H9 (cell line): ENCODE measurements around the gene ZMAT5. TPM values are rescaled to one million over a fixed set of nuclear protein-coding genes. Genes with fewer than 3 reads are reported as not detected.

ENCODE experiments used
- DNase-seq: peaks from one replicate; pipeline ENCODE4 v3.0.0-alpha.2; 2017
- H2AFZ ChIP-seq: one replicate; pipeline ENCODE4 v1.6.1; 2013; ENCODE audit warnings: mild to moderate bottlenecking, low read length, control low read depth, moderate library complexity
- H2AK5ac ChIP-seq: 2 replicates; pipeline ENCODE4 v1.6.1; 2013; ENCODE audit warnings: low read length, control low read depth, mixed read lengths; ENCODE audit not compliant: insufficient read length
- H2BK120ac ChIP-seq: one replicate; pipeline ENCODE4 v1.6.1; 2013; ENCODE audit warnings: low read depth, mild to moderate bottlenecking, low read length, control low read depth, inconsistent platforms; ENCODE audit not compliant: poor library complexity, severe bottlenecking
- H2BK12ac ChIP-seq: 2 replicates; pipeline ENCODE4 v1.6.1; 2013; ENCODE audit warnings: low read length, control low read depth, mixed read lengths, low read depth; ENCODE audit not compliant: insufficient read length
- H2BK15ac ChIP-seq: 2 replicates; pipeline ENCODE4 v1.6.1; 2013; ENCODE audit warnings: low read depth, low read length, control low read depth
- H2BK20ac ChIP-seq: one replicate; pipeline ENCODE4 v1.6.1; 2013; ENCODE audit warnings: low read depth, mild to moderate bottlenecking, low read length, control low read depth, inconsistent platforms; ENCODE audit not compliant: poor library complexity, severe bottlenecking
- H2BK5ac ChIP-seq: 2 replicates; pipeline ENCODE4 v1.6.1; 2013; ENCODE audit warnings: low read length, control low read depth, mixed read lengths; ENCODE audit not compliant: insufficient read length
- H3K14ac ChIP-seq: 2 replicates; pipeline ENCODE4 v1.6.1; 2013; ENCODE audit warnings: low read length, control low read depth; ENCODE audit not compliant: insufficient read depth
- H3K18ac ChIP-seq: 2 replicates; pipeline ENCODE4 v1.6.1; 2013; ENCODE audit warnings: low read depth, mild to moderate bottlenecking, mixed read lengths, low read length, control low read depth; ENCODE audit not compliant: insufficient read length
- H3K23ac ChIP-seq: 2 replicates; pipeline ENCODE4 v1.6.1; 2013; ENCODE audit warnings: low read length, control low read depth, mixed read lengths, low read depth; ENCODE audit not compliant: insufficient read length
- H3K23me2 ChIP-seq: 2 replicates; pipeline ENCODE4 v1.6.1; 2013; ENCODE audit warnings: low read depth, mild to moderate bottlenecking, mixed read lengths, low read length, control low read depth; ENCODE audit not compliant: insufficient read length, poor library complexity, severe bottlenecking
- H3K27ac ChIP-seq: 2 replicates; pipeline ENCODE4 v1.5.1; 2013; ENCODE audit warnings: low read length, control low read depth, mixed read lengths, low read depth; ENCODE audit not compliant: insufficient read length
- H3K27me3 ChIP-seq: 2 replicates; pipeline ENCODE4 v1.6.1; 2013; ENCODE audit warnings: low read length, control low read depth, inconsistent platforms; ENCODE audit not compliant: insufficient read depth
- H3K4ac ChIP-seq: 2 replicates; pipeline ENCODE4 v1.6.1; 2013; ENCODE audit warnings: low read depth, mild to moderate bottlenecking, control low read depth, inconsistent platforms, low read length, moderate library complexity
- H3K4me1 ChIP-seq: 2 replicates; pipeline ENCODE4 v1.6.1; 2013; ENCODE audit warnings: low read length, control low read depth, inconsistent platforms; ENCODE audit not compliant: insufficient read depth
- H3K4me2 ChIP-seq: 2 replicates; pipeline ENCODE4 v1.6.1; 2013; ENCODE audit warnings: low read length, control low read depth, mixed read lengths; ENCODE audit not compliant: insufficient read length, insufficient read depth
- H3K56ac ChIP-seq: 2 replicates; pipeline ENCODE4 v1.6.1; 2013; ENCODE audit warnings: low read depth, mild to moderate bottlenecking, mixed read lengths, low read length, control low read depth; ENCODE audit not compliant: insufficient read length
- H3K79me1 ChIP-seq: 2 replicates; pipeline ENCODE4 v1.6.1; 2013; ENCODE audit warnings: low read depth, mild to moderate bottlenecking, moderate library complexity, low read length, control low read depth, inconsistent platforms; ENCODE audit not compliant: insufficient read depth, poor library complexity, severe bottlenecking
- H3K79me2 ChIP-seq: 2 replicates; pipeline ENCODE4 v1.6.1; 2013; ENCODE audit warnings: low read length, control low read depth, inconsistent platforms; ENCODE audit not compliant: insufficient read depth
- H3K9ac ChIP-seq: 2 replicates; pipeline ENCODE4 v1.6.1; 2013; ENCODE audit warnings: low read length, control low read depth, mixed read lengths; ENCODE audit not compliant: insufficient read length; ENCODE audit errors: extremely low read depth
- H3K9me3 ChIP-seq: one replicate; pipeline ENCODE4 v1.6.1; 2013; ENCODE audit warnings: low read depth, low read length, inconsistent platforms; ENCODE audit not compliant: control insufficient read depth
- H3T11ph ChIP-seq: one replicate; pipeline ENCODE4 v1.6.1; 2013; ENCODE audit warnings: mild to moderate bottlenecking, low read length, control low read depth, inconsistent platforms
- H4K20me1 ChIP-seq: one replicate; pipeline ENCODE4 v1.6.1; 2013; ENCODE audit not compliant: control insufficient read depth, insufficient read length, insufficient read depth
- H4K5ac ChIP-seq: 2 replicates; pipeline ENCODE4 v1.6.1; 2013; ENCODE audit warnings: low read depth, mild to moderate bottlenecking, mixed read lengths, low read length, control low read depth; ENCODE audit not compliant: insufficient read length
- H4K8ac ChIP-seq: replicated peaks from 2 replicates; pipeline ENCODE4 v1.6.1; 2013; ENCODE audit warnings: low read length, control low read depth, mixed read lengths, low read depth; ENCODE audit not compliant: insufficient read length
- H4K91ac ChIP-seq: 2 replicates; pipeline ENCODE4 v1.6.1; 2013; ENCODE audit warnings: low read depth, mild to moderate bottlenecking, moderate library complexity, mixed read lengths, low read length, control low read depth; ENCODE audit not compliant: insufficient read length
- H3K27ac Mint-ChIP-seq, 3 experiments: 2 replicates in 2 of 3; 3 replicates in 1 of 3; pipeline ENCODE4 v1.8.0; 2020 to 2021; ENCODE audit warnings: mixed read lengths in 3 of 3, mild to moderate bottlenecking in 1 of 3, moderate library complexity in 1 of 3
- H3K27me3 Mint-ChIP-seq: 2 replicates; pipeline ENCODE4 v1.8.0; 2021; ENCODE audit warnings: low read depth, mild to moderate bottlenecking, moderate library complexity, mixed read lengths
- H3K36me3 Mint-ChIP-seq, 3 experiments: 2 replicates in 2 of 3; 3 replicates in 1 of 3; pipeline ENCODE4 v1.8.0; 2020 to 2021; ENCODE audit warnings: low read depth in 3 of 3, mixed read lengths in 3 of 3; ENCODE audit not compliant: insufficient read depth in 1 of 3
- H3K4me1 Mint-ChIP-seq, 2 experiments: 2 replicates each; pipeline ENCODE4 v1.8.0; 2020; ENCODE audit warnings: mixed read lengths in 2 of 2
- H3K4me3 Mint-ChIP-seq, 2 experiments: 2 replicates in 1 of 2; 3 replicates in 1 of 2; pipeline ENCODE4 v1.8.0; 2020 to 2021; ENCODE audit warnings: mild to moderate bottlenecking in 2 of 2, mixed read lengths in 2 of 2, moderate library complexity in 1 of 2
- H3K9me3 Mint-ChIP-seq, 2 experiments: 2 replicates in 1 of 2; 3 replicates in 1 of 2; pipeline ENCODE4 v1.8.0; 2020; ENCODE audit warnings: mild to moderate bottlenecking in 2 of 2, mixed read lengths in 2 of 2, moderate library complexity in 1 of 2
- WGBS: extraction: QIAGEN DNeasy Blood & Tissue Kit; methylation state at CpG from one replicate; pipeline ENCODE4 v1.1.7; 2013; ENCODE audit warnings: missing lambda C conversion rate, low lambda C conversion rate, mixed read lengths; ENCODE audit not compliant: insufficient read length; ENCODE audit errors: extremely low coverage; 5-methylcytosine and 5-hydroxymethylcytosine counted together
- total RNA-seq: library from RNA; stranded (reverse); gene quantifications from 2 replicates; pipeline ENCODE4 v1.2.1, GENCODE V29; 2021
- TF ChIP-seq, protein P1 (sequence below): fragments of 200-600 bp; sonication (generic); conservative IDR thresholded peaks from 3 replicates; pipeline ENCODE4 v1.8.0; 2021; ENCODE audit warnings: antibody characterized with exemption, mild to moderate bottlenecking

Gene ZMAT5
- total RNA-seq, 1 experiment from 2014 or later, result 13.9 TPM

DNA sequence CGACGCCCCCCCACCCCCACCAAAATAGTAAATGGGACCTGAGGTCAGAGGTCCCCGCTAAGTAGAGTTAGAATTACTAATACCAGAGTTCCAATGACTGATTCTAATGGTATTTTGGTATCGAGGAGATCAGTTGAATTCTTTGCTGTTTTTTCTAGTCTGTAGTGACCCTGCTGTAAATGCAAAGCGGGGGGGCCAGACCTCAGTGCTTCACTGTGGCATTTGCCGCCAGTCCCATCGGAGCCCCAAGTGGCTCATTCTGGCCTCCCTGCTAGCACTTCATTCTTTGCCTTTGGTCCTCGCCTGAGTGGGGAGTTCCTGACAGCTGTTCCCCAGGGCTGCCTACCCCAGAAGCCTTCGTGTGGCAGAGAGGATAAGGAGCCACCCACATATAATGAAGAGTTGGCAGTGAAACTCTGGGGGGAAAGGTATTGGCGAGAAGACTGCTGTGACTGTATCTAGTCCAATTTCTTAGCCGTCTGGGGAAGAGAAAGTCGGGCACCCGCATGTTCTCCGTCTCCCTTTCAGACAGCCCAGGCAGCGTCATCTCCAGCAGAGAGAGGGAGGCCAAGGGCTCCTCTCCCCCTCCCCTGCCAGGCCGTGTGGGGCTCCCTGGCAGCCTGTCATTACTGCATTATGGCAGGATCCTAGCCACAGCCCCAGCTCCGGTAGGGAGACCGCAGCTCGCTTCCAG is 66.5 kb downstream of the ZMAT5 start:
- Mint-ChIP-seq H3K27me3 (peaks cover 60% of the 10 kb centered on the region), H3K4me1 (peaks cover 36 to 52% of the 10 kb centered on the region in 2 experiments), H3K4me3 (no peak overlapping the region; a peak in 1 of 5 replicates), H3K27ac (no peak overlapping the region), H3K9me3 (no peaks in the 10 kb centered on the region), H3K36me3 (peaks cover 2 to 10% (median 4%) of the 10 kb centered on the region in 3 experiments; a peak in 4 of 7 replicates)
- no peak overlapping the region for H3K9ac ChIP-seq
- H2BK5ac ChIP-seq, result no peak overlapping the region
- peaks cover 6% of the 10 kb centered on the region; the same call in 1 of the 2 replicates for H3K4me1 ChIP-seq
- no peak overlapping the region for H2BK120ac ChIP-seq
- H2BK12ac ChIP-seq, result no peak overlapping the region
- no peak overlapping the region for H3K23ac ChIP-seq
- H4K20me1 ChIP-seq, result no peaks in the 10 kb centered on the region
- peaks cover 9% of the 10 kb centered on the region for H3K23me2 ChIP-seq
- TF ChIP-seq, protein P1, sequence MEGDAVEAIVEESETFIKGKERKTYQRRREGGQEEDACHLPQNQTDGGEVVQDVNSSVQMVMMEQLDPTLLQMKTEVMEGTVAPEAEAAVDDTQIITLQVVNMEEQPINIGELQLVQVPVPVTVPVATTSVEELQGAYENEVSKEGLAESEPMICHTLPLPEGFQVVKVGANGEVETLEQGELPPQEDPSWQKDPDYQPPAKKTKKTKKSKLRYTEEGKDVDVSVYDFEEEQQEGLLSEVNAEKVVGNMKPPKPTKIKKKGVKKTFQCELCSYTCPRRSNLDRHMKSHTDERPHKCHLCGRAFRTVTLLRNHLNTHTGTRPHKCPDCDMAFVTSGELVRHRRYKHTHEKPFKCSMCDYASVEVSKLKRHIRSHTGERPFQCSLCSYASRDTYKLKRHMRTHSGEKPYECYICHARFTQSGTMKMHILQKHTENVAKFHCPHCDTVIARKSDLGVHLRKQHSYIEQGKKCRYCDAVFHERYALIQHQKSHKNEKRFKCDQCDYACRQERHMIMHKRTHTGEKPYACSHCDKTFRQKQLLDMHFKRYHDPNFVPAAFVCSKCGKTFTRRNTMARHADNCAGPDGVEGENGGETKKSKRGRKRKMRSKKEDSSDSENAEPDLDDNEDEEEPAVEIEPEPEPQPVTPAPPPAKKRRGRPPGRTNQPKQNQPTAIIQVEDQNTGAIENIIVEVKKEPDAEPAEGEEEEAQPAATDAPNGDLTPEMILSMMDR, result no peak
- H3K27ac ChIP-seq, result no peak overlapping the region
- H3K9me3 ChIP-seq, result no peaks in the 10 kb centered on the region
- no peak overlapping the region for H4K5ac ChIP-seq
- no peaks in the 10 kb centered on the region; the same call in 1 of the 2 replicates for H3K27me3 ChIP-seq
- no peak overlapping the region for H3K4ac ChIP-seq
- H2BK15ac ChIP-seq, result no peak overlapping the region
- H3T11ph ChIP-seq, result no peak overlapping the region
- no peak overlapping the region for H4K91ac ChIP-seq
- no peak overlapping the region; the same call in 1 of the 2 replicates for H3K14ac ChIP-seq
- no peak overlapping the region for H2AFZ ChIP-seq
- whole genome bisulfite sequencing, result no CpG with 5 or more reads among the region's 19 CpGs
- no peak overlapping the region for H2BK20ac ChIP-seq
- DNase-seq, result no peak
- H4K8ac ChIP-seq, result no peak overlapping the region
- H2AK5ac ChIP-seq, result no peak overlapping the region
- H3K79me2 ChIP-seq, result no peaks in the 10 kb centered on the region
- H3K18ac ChIP-seq, result no peak overlapping the region
- H3K4me2 ChIP-seq, result no peak overlapping the region
- H3K56ac ChIP-seq, result no peak overlapping the region
- no peaks in the 10 kb centered on the region for H3K79me1 ChIP-seq
